GM18868 (cell line): Measurements from ENCODE around the gene RYR1.
"Not testable (repeated sequence)": the region's sequence is repeated elsewhere in the genome, so short reads cannot be mapped to it uniquely, and the experiment has no call there.

Experiments
- ATAC-seq: cut with Tn5 transposase; IDR thresholded peaks from one replicate; pipeline ENCODE4 v1.9.1; 2021; ENCODE audit warnings: mild to moderate bottlenecking, moderate library complexity; ENCODE audit not compliant: unreplicated experiment

Gene RYR1

GRCh38 chr19:38455031-38455430 is 21.5 kb downstream of the RYR1 start:
- ATAC-seq = no peak

GRCh38 chr19:38457202-38457601 is 23.7 kb downstream of the RYR1 start:
- no peak for ATAC-seq

- ATAC-seq = no peak
Measured at GRCh38 chr19:38457690-38458405, 24.4 kb downstream of the RYR1 start.

- ATAC-seq = no peak
Measured at GRCh38 chr19:38458991-38459390, 25.5 kb downstream of the RYR1 start.

GRCh38 chr19:38463365-38463764 is 29.9 kb downstream of the RYR1 start:
- ATAC-seq = no peak

- ATAC-seq = no peak
Measured at GRCh38 chr19:38464421-38465082, 31.1 kb downstream of the RYR1 start.

GRCh38 chr19:38466050-38466449 is 32.6 kb downstream of the RYR1 start:
- no peak for ATAC-seq

- ATAC-seq = no peak
Measured at GRCh38 chr19:38467541-38468525, 34.3 kb downstream of the RYR1 start.

- ATAC-seq = no peak
Measured at GRCh38 chr19:38469151-38469550, 35.7 kb downstream of the RYR1 start.

GRCh38 chr19:38470788-38471480 is 37.4 kb downstream of the RYR1 start:
- ATAC-seq = no peak

GRCh38 chr19:38472725-38473124 is 39.2 kb downstream of the RYR1 start:
- not testable (repeated sequence) for ATAC-seq

GRCh38 chr19:38473201-38473600 is 39.7 kb downstream of the RYR1 start:
- ATAC-seq = no peak

- no peak for ATAC-seq
Measured at GRCh38 chr19:38475176-38475575, 41.7 kb downstream of the RYR1 start.

GRCh38 chr19:38478273-38478971 is 44.9 kb downstream of the RYR1 start:
- ATAC-seq = no peak

GRCh38 chr19:38482496-38482895 is 49.0 kb downstream of the RYR1 start:
- no peak for ATAC-seq

- ATAC-seq = no peak
Measured at GRCh38 chr19:38483016-38483630, 49.6 kb downstream of the RYR1 start.

- ATAC-seq = no peak
Measured at GRCh38 chr19:38484747-38485146, 51.3 kb downstream of the RYR1 start.

- no peak for ATAC-seq
Measured at GRCh38 chr19:38485541-38486285, 52.2 kb downstream of the RYR1 start.

GRCh38 chr19:38486731-38487336 is 53.3 kb downstream of the RYR1 start:
- no peak for ATAC-seq
